Activated CD4-positive, alpha-beta memory T cell treated with anti-CD3 and anti-CD28 coated beads, Interleukin-2, amount 10 ng/mL, durations not matched to agents 7 days and 5 days (primary cell): Measurements from ENCODE around the gene CTSZ. TPM values are rescaled to one million over a fixed set of nuclear protein-coding genes. Genes with fewer than 3 reads are reported as not detected.

Experiments used
- CTCF ChIA-PET: fragments of 350-600 bp; sonication (Branson Sonifier 250); formaldehyde crosslinking; loops from one replicate; lab custom pipeline; 2021; ENCODE audit warnings: antibody characterized with exemption, inconsistent platforms; lab: Charles Lee
- POLR2A ChIA-PET: fragments of 350-600 bp; sonication (Branson Sonifier 250); formaldehyde crosslinking; loops from one replicate; lab custom pipeline; 2021; ENCODE audit warnings: antibody characterized with exemption; lab: Charles Lee
- DNase-seq: peaks from one replicate; pipeline ENCODE4 v3.0.0-alpha.2; 2020
- H3K27ac Mint-ChIP-seq: one replicate; pipeline ENCODE4 v1.8.0; 2021; ENCODE audit warnings: mild to moderate bottlenecking, mixed read lengths
- H3K27me3 Mint-ChIP-seq: one replicate; pipeline ENCODE4 v1.8.0; 2021; ENCODE audit warnings: mixed read lengths
- H3K36me3 Mint-ChIP-seq: one replicate; pipeline ENCODE4 v1.8.0; 2021; ENCODE audit warnings: low read depth, mixed read lengths
- H3K4me1 Mint-ChIP-seq: one replicate; pipeline ENCODE4 v1.8.0; 2021; ENCODE audit warnings: mixed read lengths
- H3K4me3 Mint-ChIP-seq: one replicate; pipeline ENCODE4 v1.8.0; 2021; ENCODE audit warnings: mild to moderate bottlenecking, mixed read lengths
- H3K9me3 Mint-ChIP-seq: one replicate; pipeline ENCODE4 v1.8.0; 2021; ENCODE audit warnings: mixed read lengths
- total RNA-seq, 2 experiments: library from RNA; stranded (reverse); gene quantifications; one replicate each; pipeline ENCODE4 v1.2.3, GENCODE V29; 2021

CTSZ gene
- total RNA-seq: 10 to 100 TPM; 45.0 to 49.0 TPM

GRCh38 chr20:59006864-59007664 lies at the start of gene CTSZ:
TSS of gene CTSZ (minus strand) at chr20:59007254. CDS start at chr20:59007128, 126 bp downstream.
- Mint-ChIP-seq H3K36me3 (peaks cover 14% of the 10 kb centered on the region), H3K27me3 (no peaks in the 10 kb centered on the region), H3K27ac (peak within 1 kb of the TSS; percentile 59), H3K9me3 (no peaks in the 10 kb centered on the region), H3K4me1 (peaks cover 59% of the 10 kb centered on the region), H3K4me3 (peak within 1 kb of the TSS; percentile 78)
- peak; percentile 61 for DNase-seq
- ChIA-PET CTCF (no interaction called here), POLR2A (interaction anchor here (2.0 kb wide), 1 partner anchor 25 kb away, joined by 17 read pairs; the partner anchor contains the start of gene ATP5F1E)

GRCh38 chr20:59055302-59055701 lies 48.2 kb upstream of the CTSZ start:
- Mint-ChIP-seq H3K4me1 (no peaks in the 10 kb centered on the region), H3K27ac (no peak overlapping the region), H3K9me3 (no peaks in the 10 kb centered on the region), H3K4me3 (no peak overlapping the region), H3K36me3 (no peaks in the 10 kb centered on the region), H3K27me3 (peaks cover 42% of the 10 kb centered on the region)
- CTCF ChIA-PET: interaction anchor here (1.6 to 2.1 kb wide), 2 partner anchors 152 to 166 kb away, joined by 3 to 7 read pairs; no protein-coding TSS in a partner anchor
- no peak for DNase-seq
- POLR2A ChIA-PET: no interaction called here

GRCh38 chr20:59051666-59052185 lies 44.7 kb upstream of the CTSZ start:
- H3K9me3 Mint-ChIP-seq: no peaks in the 10 kb centered on the region
- H3K4me1 Mint-ChIP-seq: peaks cover 13% of the 10 kb centered on the region
- no peak overlapping the region for H3K4me3 Mint-ChIP-seq
- ChIA-PET CTCF (no interaction called here), POLR2A (interaction anchor here (1.9 kb wide), 1 partner anchor 8 kb away, joined by 5 read pairs; no protein-coding TSS in a partner anchor)
- H3K36me3 Mint-ChIP-seq: no peaks in the 10 kb centered on the region
- no peak overlapping the region for H3K27ac Mint-ChIP-seq
- peaks cover 41% of the 10 kb centered on the region for H3K27me3 Mint-ChIP-seq
- DNase-seq: no peak

- H3K27ac Mint-ChIP-seq: no peak overlapping the region
- H3K4me1 Mint-ChIP-seq: peaks cover 13% of the 10 kb centered on the region
- CTCF ChIA-PET: interaction anchor here (1.1 to 1.3 kb wide), 2 partner anchors 38 to 41 kb away, joined by 3 read pairs; no protein-coding TSS in a partner anchor
- POLR2A ChIA-PET: interaction anchor here (1.0 kb wide), 1 partner anchor 19 kb away, joined by 3 read pairs; no protein-coding TSS in a partner anchor
- DNase-seq: no peak
- no peaks in the 10 kb centered on the region for H3K9me3 Mint-ChIP-seq
- peaks cover 34% of the 10 kb centered on the region for H3K27me3 Mint-ChIP-seq
- H3K4me3 Mint-ChIP-seq: no peak overlapping the region
- no peaks in the 10 kb centered on the region for H3K36me3 Mint-ChIP-seq
These were observed 43.4 kb upstream of the CTSZ start for GRCh38 chr20:59050437-59050836.

- Mint-ChIP-seq H3K4me1 (peaks cover 21% of the 10 kb centered on the region), H3K9me3 (no peaks in the 10 kb centered on the region), H3K4me3 (no peak overlapping the region), H3K36me3 (no peaks in the 10 kb centered on the region), H3K27me3 (peaks cover 24% of the 10 kb centered on the region), H3K27ac (no peak overlapping the region)
- DNase-seq: no peak
- ChIA-PET POLR2A (no interaction called here), CTCF (no interaction called here)
These were observed 41.6 kb upstream of the CTSZ start for GRCh38 chr20:59048681-59049030.

GRCh38 chr20:59047938-59048680 lies 41.1 kb upstream of the CTSZ start:
- Mint-ChIP-seq H3K36me3 (no peaks in the 10 kb centered on the region), H3K4me1 (peaks cover 26% of the 10 kb centered on the region), H3K9me3 (no peaks in the 10 kb centered on the region), H3K4me3 (no peak overlapping the region), H3K27ac (no peak overlapping the region), H3K27me3 (peaks cover 19% of the 10 kb centered on the region)
- CTCF ChIA-PET: no interaction called here
- DNase-seq: no peak
- POLR2A ChIA-PET: no interaction called here

- CTCF ChIA-PET: interaction anchor here (1.4 kb wide), 1 partner anchor 161 kb away, joined by 5 read pairs; no protein-coding TSS in a partner anchor
- Mint-ChIP-seq H3K27me3 (peaks cover 16% of the 10 kb centered on the region), H3K36me3 (no peaks in the 10 kb centered on the region), H3K9me3 (no peaks in the 10 kb centered on the region), H3K27ac (no peak overlapping the region), H3K4me1 (peaks cover 27% of the 10 kb centered on the region), H3K4me3 (no peak overlapping the region)
- POLR2A ChIA-PET: no interaction called here
- DNase-seq: no peak
These were observed 39.8 kb upstream of the CTSZ start for GRCh38 chr20:59046862-59047261.

GRCh38 chr20:59044796-59045195 lies 37.7 kb upstream of the CTSZ start:
- ChIA-PET POLR2A (interaction anchor here (1.8 kb wide), 1 partner anchor 13 kb away, joined by 8 read pairs; the partner anchor contains the start of gene ATP5F1E), CTCF (no interaction called here)
- Mint-ChIP-seq H3K36me3 (peaks cover 16% of the 10 kb centered on the region), H3K27me3 (peaks cover 1% of the 10 kb centered on the region), H3K27ac (no peak overlapping the region), H3K4me1 (peaks cover 46% of the 10 kb centered on the region), H3K4me3 (no peak overlapping the region), H3K9me3 (no peaks in the 10 kb centered on the region)
- DNase-seq: no peak

- no peaks in the 10 kb centered on the region for H3K9me3 Mint-ChIP-seq
- peaks cover 17% of the 10 kb centered on the region for H3K36me3 Mint-ChIP-seq
- ChIA-PET CTCF (interaction anchor here (0.6 to 1.4 kb wide), 3 partner anchors 36 to 44 kb away, joined by 3 to 6 read pairs (median 3); no protein-coding TSS in a partner anchor), POLR2A (interaction anchor here (1.8 to 4.8 kb wide), 3 partner anchors 8 to 393 kb away, joined by 5 to 80 read pairs (median 5); partner anchors contain the start of genes ATP5F1E and STX16)
- no peak overlapping the region for H3K27ac Mint-ChIP-seq
- H3K4me3 Mint-ChIP-seq: no peak overlapping the region
- DNase-seq: no peak
- peaks cover 51% of the 10 kb centered on the region for H3K4me1 Mint-ChIP-seq
- H3K27me3 Mint-ChIP-seq: peaks cover under 1% of the 10 kb centered on the region
These were observed 37.2 kb upstream of the CTSZ start for GRCh38 chr20:59044295-59044694.

GRCh38 chr20:59043698-59044097 lies 36.6 kb upstream of the CTSZ start:
- peak overlapping the region; percentile 90 for H3K4me3 Mint-ChIP-seq
- no peaks in the 10 kb centered on the region for H3K9me3 Mint-ChIP-seq
- peak overlapping the region; percentile 75 for H3K27ac Mint-ChIP-seq
- H3K27me3 Mint-ChIP-seq: no peaks in the 10 kb centered on the region
- POLR2A ChIA-PET: interaction anchor here (0.7 to 4.8 kb wide), 11 partner anchors 9 to 393 kb away, joined by 3 to 80 read pairs (median 5); partner anchors contain the start of genes ATP5F1E, NELFCD, STX16 and ZNF831
- H3K36me3 Mint-ChIP-seq: peaks cover 20% of the 10 kb centered on the region
- no peak for DNase-seq
- CTCF ChIA-PET: interaction anchor here (0.6 to 3.9 kb wide), 5 partner anchors 12 to 116 kb away, joined by 3 to 21 read pairs (median 3); partner anchors contain the start of gene ATP5F1E
- peaks cover 55% of the 10 kb centered on the region for H3K4me1 Mint-ChIP-seq

GRCh38 chr20:59042796-59043631 lies 36.0 kb upstream of the CTSZ start:
- Mint-ChIP-seq H3K9me3 (no peaks in the 10 kb centered on the region), H3K4me3 (peak overlapping the region; percentile 90), H3K27ac (peak overlapping the region; percentile 83), H3K4me1 (peaks cover 53% of the 10 kb centered on the region), H3K27me3 (no peaks in the 10 kb centered on the region), H3K36me3 (peaks cover 22% of the 10 kb centered on the region)
- DNase-seq: peak; percentile 96
- ChIA-PET POLR2A (interaction anchor here (0.7 to 4.8 kb wide), 13 partner anchors 9 to 392 kb away, joined by 3 to 80 read pairs (median 4); partner anchors contain the start of genes ATP5F1E, NELFCD, STX16 and ZNF831), CTCF (interaction anchor here (0.7 to 3.9 kb wide), 5 partner anchors 11 to 361 kb away, joined by 3 to 21 read pairs (median 3); partner anchors contain the start of gene ATP5F1E)
